BLaER1 (cell line): ENCODE measurements around the gene SVOP.
"Not testable (repeated sequence)": the region's sequence is repeated elsewhere in the genome, so short reads cannot be mapped to it uniquely, and the experiment has no call there.

Experiments used
- H3K27ac ChIP-seq: shearing (Covaris generic); formaldehyde crosslinking; 2 replicates; pipeline ENCODE4 v1.8.1; 2022
- H3K27me3 ChIP-seq: shearing (Covaris generic); formaldehyde crosslinking; 2 replicates; pipeline ENCODE4 v1.8.1; 2022
- H3K36me3 ChIP-seq: shearing (Covaris generic); formaldehyde crosslinking; 2 replicates; pipeline ENCODE4 v1.8.1; 2022
- H3K4me1 ChIP-seq: shearing (Covaris generic); formaldehyde crosslinking; 2 replicates; pipeline ENCODE4 v1.8.1; 2022
- H3K4me2 ChIP-seq: shearing (Covaris generic); formaldehyde crosslinking; 2 replicates; pipeline ENCODE4 v1.8.1; 2022
- H3K4me3 ChIP-seq: shearing (Covaris generic); formaldehyde crosslinking; 2 replicates; pipeline ENCODE4 v1.8.1; 2022
- H3K9ac ChIP-seq: shearing (Covaris generic); formaldehyde crosslinking; 2 replicates; pipeline ENCODE4 v1.8.1; 2022
- H3K9me3 ChIP-seq: shearing (Covaris generic); formaldehyde crosslinking; 2 replicates; pipeline ENCODE4 v1.8.1; 2022
- H4K20me1 ChIP-seq: shearing (Covaris generic); formaldehyde crosslinking; 2 replicates; pipeline ENCODE4 v1.8.1; 2022
- Cebpa-rat ChIP-seq: shearing (Covaris generic); IDR thresholded peaks from 2 replicates; pipeline ENCODE4 v1.8.1; 2022

Gene SVOP, protein sequence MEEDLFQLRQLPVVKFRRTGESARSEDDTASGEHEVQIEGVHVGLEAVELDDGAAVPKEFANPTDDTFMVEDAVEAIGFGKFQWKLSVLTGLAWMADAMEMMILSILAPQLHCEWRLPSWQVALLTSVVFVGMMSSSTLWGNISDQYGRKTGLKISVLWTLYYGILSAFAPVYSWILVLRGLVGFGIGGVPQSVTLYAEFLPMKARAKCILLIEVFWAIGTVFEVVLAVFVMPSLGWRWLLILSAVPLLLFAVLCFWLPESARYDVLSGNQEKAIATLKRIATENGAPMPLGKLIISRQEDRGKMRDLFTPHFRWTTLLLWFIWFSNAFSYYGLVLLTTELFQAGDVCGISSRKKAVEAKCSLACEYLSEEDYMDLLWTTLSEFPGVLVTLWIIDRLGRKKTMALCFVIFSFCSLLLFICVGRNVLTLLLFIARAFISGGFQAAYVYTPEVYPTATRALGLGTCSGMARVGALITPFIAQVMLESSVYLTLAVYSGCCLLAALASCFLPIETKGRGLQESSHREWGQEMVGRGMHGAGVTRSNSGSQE

DNA sequence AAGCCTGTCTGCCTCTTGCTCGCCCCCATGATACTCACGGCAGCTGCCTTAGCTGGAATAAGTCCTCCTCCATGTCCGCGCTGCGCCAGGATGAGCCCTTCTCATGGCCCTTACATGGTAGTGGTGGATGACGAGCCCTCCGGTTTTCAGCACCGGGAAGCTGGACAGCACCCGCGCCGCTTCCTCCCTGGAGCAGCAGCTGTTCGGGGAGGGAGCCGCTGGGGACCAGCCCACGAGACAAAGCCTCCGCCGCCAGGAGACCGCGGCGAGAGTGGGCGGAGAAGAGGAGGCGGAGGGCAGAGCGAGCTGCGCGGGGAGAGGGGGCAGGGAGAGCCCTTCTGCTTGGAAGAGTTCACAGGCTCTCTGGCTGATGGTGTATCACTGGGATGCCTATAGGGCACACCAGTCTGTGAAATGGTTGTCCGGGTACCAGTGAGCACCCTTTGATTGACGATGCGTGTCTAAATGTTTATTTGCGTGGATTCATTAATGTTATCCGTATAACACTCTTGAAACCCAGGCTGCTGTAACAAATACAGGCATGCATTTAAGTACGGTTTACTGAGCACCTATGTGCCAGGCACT lies at the start of gene SVOP:
Gene SVOP (minus strand): TSS at position 273 of the 585 bp plus-strand sequence. CDS start 200 bp downstream, at position 73.
- no peak within 1 kb of the TSS for H3K27ac ChIP-seq
- H3K9me3 ChIP-seq: no peaks in the 10 kb centered on the region
- peak within 1 kb of the TSS; percentile 45 for H3K4me2 ChIP-seq
- H3K4me3 ChIP-seq: no peak within 1 kb of the TSS
- H3K27me3 ChIP-seq: no peaks in the 10 kb centered on the region
- no peak for TF ChIP-seq Cebpa-rat
- peaks cover 9% of the 10 kb centered on the region; the same call in 1 of the 2 replicates for H3K4me1 ChIP-seq
- no peaks in the 10 kb centered on the region for H3K36me3 ChIP-seq
- H4K20me1 ChIP-seq: no peaks in the 10 kb centered on the region
- no peak within 1 kb of the TSS for H3K9ac ChIP-seq

DNA sequence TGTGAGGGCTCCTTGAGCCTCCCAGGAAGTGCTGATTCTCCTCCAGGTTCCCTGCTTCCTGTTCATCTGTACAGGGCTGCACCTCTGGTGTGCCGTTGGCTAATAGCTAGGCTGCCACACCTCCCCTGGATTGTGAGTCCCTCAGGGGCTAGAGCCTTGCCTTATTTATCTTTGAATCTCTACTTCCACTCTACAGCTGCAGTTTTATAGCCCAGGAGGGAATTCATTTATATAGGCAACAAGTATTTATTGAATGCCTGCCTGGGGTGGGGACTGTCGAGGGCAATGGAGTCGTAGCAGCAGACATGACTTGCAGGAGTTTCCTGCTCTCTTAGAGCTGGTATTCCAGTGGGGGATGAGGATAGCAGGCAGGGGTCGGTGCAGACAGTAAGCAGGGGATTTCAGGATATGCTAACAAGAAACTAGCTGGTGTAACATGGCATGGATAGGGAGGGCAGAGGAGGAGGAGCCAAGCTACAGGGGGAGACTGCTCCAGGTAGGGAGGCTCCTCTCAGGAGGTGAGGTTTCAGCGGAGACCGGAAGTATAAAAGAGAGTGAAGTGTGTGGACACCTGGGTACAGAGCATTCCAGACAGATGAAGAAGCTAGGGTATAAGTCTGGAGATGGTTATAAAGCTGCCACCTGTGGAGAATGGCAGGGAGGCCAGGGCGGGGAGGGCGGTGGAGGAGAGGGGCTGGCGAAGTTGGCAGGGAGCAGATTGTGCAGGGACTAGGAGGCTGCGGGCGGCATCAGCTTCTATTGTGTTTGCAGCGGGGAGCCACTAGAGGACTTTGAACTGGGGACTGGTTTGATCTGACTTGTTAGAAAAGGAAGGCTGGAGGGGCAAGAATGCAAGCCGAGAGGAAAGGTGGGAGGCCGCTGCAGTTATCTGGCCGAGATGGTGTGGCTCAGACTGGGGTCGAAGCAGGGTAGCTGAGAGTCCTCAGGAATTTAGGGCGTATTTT lies 48.7 kb upstream of the SVOP start:
- Histone ChIP-seq H3K36me3 (peaks cover 90% of the 10 kb centered on the region), H3K4me2 (no peak overlapping the region), H3K9ac (no peak overlapping the region)

DNA sequence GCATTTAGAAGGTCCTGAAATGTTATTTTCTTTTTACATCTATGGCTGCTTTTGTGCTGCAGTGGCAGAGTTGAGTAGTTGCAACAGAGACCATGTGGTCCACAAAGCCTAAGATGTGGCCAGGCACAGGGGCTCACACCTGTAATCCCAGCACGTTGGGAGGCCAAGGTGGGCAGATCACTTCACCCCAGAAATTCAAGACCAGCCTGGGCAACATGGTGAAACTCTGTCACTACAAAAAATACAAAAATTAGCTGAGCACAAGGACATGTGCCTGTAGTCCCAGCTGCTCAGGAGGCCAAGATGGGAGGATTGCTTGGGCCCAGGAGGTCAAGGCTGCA lies 45.0 kb upstream of the SVOP start:
- no peak for TF ChIP-seq Cebpa-rat
- Histone ChIP-seq H3K9ac (no peak overlapping the region), H3K27ac (no peak overlapping the region), H3K4me2 (no peak overlapping the region), H3K27me3 (no peaks in the 10 kb centered on the region), H3K36me3 (peaks cover 88% of the 10 kb centered on the region), H3K4me3 (no peak overlapping the region), H3K9me3 (peaks cover 12% of the 10 kb centered on the region), H3K4me1 (no peaks in the 10 kb centered on the region), H4K20me1 (no peaks in the 10 kb centered on the region)

More for the DNA sequence above, 48.7 kb upstream of the SVOP start:
- Histone ChIP-seq H3K4me1 (no peaks in the 10 kb centered on the region), H4K20me1 (no peaks in the 10 kb centered on the region), H3K27ac (no peak overlapping the region), H3K9me3 (no peaks in the 10 kb centered on the region), H3K27me3 (no peaks in the 10 kb centered on the region), H3K4me3 (no peak overlapping the region)
- TF ChIP-seq Cebpa-rat: no peak

DNA sequence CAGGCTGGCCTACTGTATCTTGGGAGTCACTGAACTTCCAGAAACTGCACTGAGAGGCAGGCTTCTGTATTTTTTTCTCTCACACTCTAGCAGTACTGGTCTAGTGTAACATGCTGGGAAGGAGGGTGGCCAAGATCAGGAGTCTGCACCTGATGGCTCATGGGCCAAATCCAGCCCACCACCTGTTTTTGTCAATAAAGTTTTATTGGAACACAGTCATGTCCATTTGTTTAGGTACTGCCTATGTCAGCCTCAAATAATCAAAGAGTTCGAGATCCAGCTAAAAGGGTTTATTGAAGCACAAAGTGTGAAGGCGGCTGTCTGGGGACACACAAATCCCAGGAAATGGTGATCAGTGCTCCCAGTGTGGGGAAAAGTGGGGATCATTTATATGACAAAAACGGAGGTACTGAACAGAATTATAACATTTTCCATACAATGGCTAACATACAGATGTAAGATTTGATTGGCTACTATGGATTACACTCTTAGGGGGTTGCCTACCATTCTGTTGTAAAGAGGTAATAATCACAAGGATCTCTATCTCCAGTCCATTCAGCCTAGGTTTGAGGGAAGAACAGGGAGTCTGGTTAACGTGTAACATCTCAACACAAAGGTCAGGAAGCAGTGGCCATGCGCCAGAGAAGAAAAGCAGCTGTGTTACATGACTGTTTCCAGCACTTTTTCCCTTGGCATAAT lies 44.4 kb upstream of the SVOP start:
- no peaks in the 10 kb centered on the region for H3K4me1 ChIP-seq
- peaks cover 88% of the 10 kb centered on the region for H3K36me3 ChIP-seq
- no peaks in the 10 kb centered on the region for H4K20me1 ChIP-seq
- peaks cover 12% of the 10 kb centered on the region for H3K9me3 ChIP-seq
- H3K4me3 ChIP-seq: no peak overlapping the region
- TF ChIP-seq Cebpa-rat: no peak
- H3K27me3 ChIP-seq: no peaks in the 10 kb centered on the region
- H3K27ac ChIP-seq: no peak overlapping the region
- no peak overlapping the region for H3K9ac ChIP-seq
- H3K4me2 ChIP-seq: no peak overlapping the region

DNA sequence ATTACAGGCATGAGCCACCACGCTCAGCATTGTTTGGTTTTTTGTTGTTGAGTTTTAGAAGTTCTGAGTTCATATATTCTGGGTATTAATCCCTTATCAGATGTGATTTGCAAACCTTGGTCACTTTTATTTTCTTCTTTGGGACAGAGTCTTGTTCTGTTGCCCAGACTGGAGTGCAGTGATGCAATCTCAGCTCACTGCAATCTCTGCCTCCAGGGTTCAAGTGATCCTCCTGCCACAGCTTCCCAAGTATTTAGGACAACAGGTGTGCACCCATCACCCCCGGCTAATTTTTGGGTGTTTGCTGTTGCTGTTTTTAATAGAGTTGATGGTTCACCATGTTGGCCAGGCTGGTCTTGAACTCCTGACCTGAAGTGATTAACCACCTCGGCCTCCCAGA lies 43.3 kb upstream of the SVOP start:
- no peaks in the 10 kb centered on the region for H3K27me3 ChIP-seq
- H3K4me1 ChIP-seq: no peaks in the 10 kb centered on the region
- no peak for TF ChIP-seq Cebpa-rat
- H3K4me3 ChIP-seq: no peak overlapping the region
- no peak overlapping the region for H3K4me2 ChIP-seq
- peaks cover 12% of the 10 kb centered on the region for H3K9me3 ChIP-seq
- H3K27ac ChIP-seq: no peak overlapping the region
- H4K20me1 ChIP-seq: no peaks in the 10 kb centered on the region
- H3K9ac ChIP-seq: no peak overlapping the region
- peaks cover 86% of the 10 kb centered on the region for H3K36me3 ChIP-seq

DNA sequence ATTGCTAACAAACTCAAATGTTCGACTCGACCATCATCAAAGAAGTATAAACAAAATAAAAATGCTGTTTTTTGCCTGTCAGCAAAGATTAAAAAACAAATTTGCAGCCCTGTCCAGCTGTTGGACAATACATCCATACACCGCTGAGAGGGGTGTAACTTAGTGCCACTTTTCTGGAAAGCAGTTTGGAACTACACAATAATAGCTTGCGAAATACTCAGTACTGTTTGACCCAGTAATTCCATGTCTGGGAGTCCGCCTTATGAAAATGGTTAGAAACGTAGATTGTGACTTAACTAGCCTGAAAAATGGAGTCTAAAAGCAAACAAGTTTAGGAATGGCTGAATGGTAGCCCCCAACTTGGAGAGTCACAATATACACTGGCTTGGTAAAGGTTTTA lies 37.9 kb upstream of the SVOP start:
- peak; percentile 12; the same call in 1 of the 2 replicates for TF ChIP-seq Cebpa-rat

DNA sequence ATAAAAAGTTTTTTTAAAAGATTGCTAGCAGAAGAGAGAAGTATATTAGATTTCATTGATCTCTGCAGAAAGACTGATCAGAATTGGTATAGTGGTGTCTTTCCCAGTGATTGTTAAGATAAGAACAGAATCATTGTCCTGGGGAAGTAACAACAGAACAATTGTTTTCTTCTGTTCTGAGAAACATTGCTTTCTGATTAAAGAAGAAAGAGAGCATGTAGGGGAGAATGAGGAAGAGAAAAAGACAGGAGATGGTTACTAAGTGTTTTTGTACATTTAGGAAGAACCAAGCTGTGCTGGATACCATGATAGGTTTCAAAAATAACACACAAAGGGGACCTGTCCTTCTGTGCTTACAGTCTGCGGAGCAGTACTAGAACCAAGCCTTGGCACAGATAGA lies 36.5 kb upstream of the SVOP start:
- Histone ChIP-seq H3K4me2 (no peak overlapping the region), H3K27me3 (no peaks in the 10 kb centered on the region), H3K27ac (no peak overlapping the region), H3K4me3 (no peak overlapping the region), H3K9me3 (no peaks in the 10 kb centered on the region), H3K36me3 (peaks cover 42% of the 10 kb centered on the region), H3K4me1 (peaks cover 14% of the 10 kb centered on the region), H4K20me1 (no peaks in the 10 kb centered on the region), H3K9ac (no peak overlapping the region)
- TF ChIP-seq Cebpa-rat: no peak

More for the DNA sequence above, 37.9 kb upstream of the SVOP start:
- Histone ChIP-seq H3K27ac (no peak overlapping the region), H3K27me3 (no peaks in the 10 kb centered on the region), H3K4me3 (no peak overlapping the region), H3K4me2 (no peak overlapping the region), H4K20me1 (no peaks in the 10 kb centered on the region), H3K9me3 (peaks cover 10% of the 10 kb centered on the region), H3K9ac (no peak overlapping the region), H3K4me1 (peaks cover 7% of the 10 kb centered on the region), H3K36me3 (peaks cover 56% of the 10 kb centered on the region)

DNA sequence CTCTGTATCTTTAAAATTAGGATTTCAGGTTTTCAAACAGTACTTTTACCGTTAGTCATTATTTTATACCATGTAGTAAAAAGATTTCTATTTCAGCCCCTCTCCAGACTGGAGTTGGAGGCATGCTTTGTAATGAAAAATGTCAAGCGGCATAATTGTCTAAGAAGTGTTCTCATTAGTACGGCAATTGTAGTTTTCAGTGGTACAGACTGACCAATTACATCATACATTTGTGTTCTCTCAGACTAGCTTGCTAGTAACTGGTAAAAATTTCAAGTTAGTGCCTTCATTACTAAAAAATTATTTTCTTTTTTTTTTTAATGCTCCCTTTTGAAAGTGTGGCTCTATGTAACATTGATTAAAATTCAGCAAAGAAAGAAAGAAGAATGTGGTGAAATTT lies 36.0 kb upstream of the SVOP start:
- H3K4me3 ChIP-seq: no peak overlapping the region
- no peak for TF ChIP-seq Cebpa-rat
- H3K9me3 ChIP-seq: no peaks in the 10 kb centered on the region
- H3K9ac ChIP-seq: no peak overlapping the region
- no peaks in the 10 kb centered on the region for H4K20me1 ChIP-seq
- H3K4me2 ChIP-seq: no peak overlapping the region
- H3K27me3 ChIP-seq: no peaks in the 10 kb centered on the region
- no peak overlapping the region for H3K27ac ChIP-seq
- peaks cover 38% of the 10 kb centered on the region for H3K36me3 ChIP-seq
- H3K4me1 ChIP-seq: peaks cover 17% of the 10 kb centered on the region

DNA sequence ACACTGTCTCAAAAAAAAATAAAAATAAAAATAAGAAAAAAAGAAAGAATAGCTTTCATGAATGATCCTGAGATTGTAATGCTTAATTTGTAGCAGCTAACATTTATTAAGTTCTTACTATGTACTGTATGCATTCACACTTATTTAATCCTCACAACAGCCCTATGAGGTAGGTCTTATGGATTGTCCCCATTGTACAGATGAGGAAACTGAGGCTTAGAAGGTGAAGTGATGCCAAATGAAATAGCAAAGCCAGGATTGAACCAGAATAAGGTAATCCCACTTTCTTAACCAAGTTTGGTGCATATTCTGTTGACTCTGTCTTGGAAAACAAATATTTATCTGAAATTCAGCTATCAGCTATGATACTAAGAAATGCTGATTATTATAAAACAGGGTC lies 33.7 kb upstream of the SVOP start:
- TF ChIP-seq Cebpa-rat: no peak
- Histone ChIP-seq H3K9me3 (no peaks in the 10 kb centered on the region), H3K27ac (no peak overlapping the region), H3K27me3 (no peaks in the 10 kb centered on the region), H3K4me2 (no peak overlapping the region; the same call in 1 of the 2 replicates), H3K4me3 (no peak overlapping the region), H3K4me1 (peaks cover 20% of the 10 kb centered on the region), H3K9ac (no peak overlapping the region), H3K36me3 (peaks cover 20% of the 10 kb centered on the region), H4K20me1 (no peaks in the 10 kb centered on the region)

DNA sequence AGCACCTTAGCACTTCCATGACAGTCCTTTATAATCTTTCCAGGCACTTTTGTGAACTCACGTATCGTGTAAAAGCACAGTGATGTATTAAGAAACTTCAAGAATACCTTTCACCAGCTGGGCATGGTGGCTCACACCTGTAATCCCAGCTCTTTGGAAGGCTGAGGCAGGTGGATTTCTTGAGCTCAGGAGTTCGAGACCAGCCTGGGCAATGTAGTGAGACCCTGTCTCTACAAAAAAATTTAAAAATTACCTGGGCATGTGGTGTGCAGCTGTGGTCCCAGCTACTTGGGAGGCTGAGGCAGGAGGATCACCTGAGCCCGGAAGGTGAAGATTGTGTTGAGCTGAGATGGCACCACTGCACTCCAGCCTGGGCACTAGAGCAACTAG lies 33.3 kb upstream of the SVOP start:
- Histone ChIP-seq H3K4me2 (peak overlapping the region; percentile 99), H3K36me3 (peaks cover 16% of the 10 kb centered on the region), H3K4me1 (peaks cover 20% of the 10 kb centered on the region), H3K4me3 (peak overlapping the region; percentile 95), H3K9ac (peak overlapping the region; percentile 89)
- not testable (repeated sequence) for H3K9me3 ChIP-seq, H4K20me1 ChIP-seq, H3K27me3 ChIP-seq, H3K27ac ChIP-seq
